HG03280 (cell line): ENCODE measurements around the gene GPAM.
"Not testable (repeated sequence)": the region's sequence is repeated elsewhere in the genome, so short reads cannot be mapped to it uniquely, and the experiment has no call there.

Experiments
- ATAC-seq: cut with Tn5 transposase; IDR thresholded peaks from one replicate; pipeline ENCODE4 v1.9.1; 2021; ENCODE audit warnings: mild to moderate bottlenecking, moderate library complexity; ENCODE audit not compliant: unreplicated experiment

GPAM gene

DNA sequence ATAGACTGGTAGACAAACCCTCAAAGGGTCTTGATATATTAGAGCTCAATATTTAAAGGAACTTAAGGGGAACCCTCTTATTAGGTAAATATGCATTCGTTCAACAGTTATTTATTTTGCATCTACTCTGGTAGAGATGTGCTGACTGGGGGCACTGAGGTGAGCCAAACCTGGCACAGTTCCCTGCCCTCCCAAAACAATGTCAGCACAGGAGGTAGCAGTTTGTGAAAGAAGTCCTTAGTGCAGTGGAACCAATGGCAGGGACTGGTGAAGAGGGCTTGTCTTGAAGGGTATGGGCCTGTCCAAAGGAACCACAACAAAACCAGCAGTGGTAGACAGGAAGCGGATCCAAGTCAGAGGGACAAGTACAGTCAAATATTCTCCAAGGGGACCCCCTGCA is 32.6 kb upstream of the GPAM start:
- no peak for ATAC-seq

GRCh38 chr10:112215342-112215774 is 31.8 kb upstream of the GPAM start:
- no peak for ATAC-seq

- no peak for ATAC-seq
These were observed 30.8 kb upstream of the GPAM start for GRCh38 chr10:112214298-112214926.

DNA sequence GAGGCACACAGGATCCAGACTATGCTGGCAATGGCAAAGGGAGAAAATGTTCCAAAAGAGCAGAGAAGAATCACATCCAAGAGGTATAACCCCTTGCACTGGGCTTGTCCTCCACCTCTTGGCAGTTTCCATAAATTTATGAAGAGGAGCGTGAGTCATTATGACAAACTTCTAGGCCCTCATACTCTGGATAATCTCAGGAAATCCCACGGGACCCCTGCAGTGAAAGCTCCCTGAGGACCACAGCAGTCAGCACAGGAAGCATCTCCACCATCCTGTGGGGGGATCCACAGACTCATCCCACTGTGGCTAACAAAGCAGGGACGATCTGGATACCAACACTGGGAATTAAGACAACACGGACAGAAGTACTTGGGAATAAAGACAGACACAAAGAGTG is 30.3 kb upstream of the GPAM start:
- ATAC-seq = no peak

DNA sequence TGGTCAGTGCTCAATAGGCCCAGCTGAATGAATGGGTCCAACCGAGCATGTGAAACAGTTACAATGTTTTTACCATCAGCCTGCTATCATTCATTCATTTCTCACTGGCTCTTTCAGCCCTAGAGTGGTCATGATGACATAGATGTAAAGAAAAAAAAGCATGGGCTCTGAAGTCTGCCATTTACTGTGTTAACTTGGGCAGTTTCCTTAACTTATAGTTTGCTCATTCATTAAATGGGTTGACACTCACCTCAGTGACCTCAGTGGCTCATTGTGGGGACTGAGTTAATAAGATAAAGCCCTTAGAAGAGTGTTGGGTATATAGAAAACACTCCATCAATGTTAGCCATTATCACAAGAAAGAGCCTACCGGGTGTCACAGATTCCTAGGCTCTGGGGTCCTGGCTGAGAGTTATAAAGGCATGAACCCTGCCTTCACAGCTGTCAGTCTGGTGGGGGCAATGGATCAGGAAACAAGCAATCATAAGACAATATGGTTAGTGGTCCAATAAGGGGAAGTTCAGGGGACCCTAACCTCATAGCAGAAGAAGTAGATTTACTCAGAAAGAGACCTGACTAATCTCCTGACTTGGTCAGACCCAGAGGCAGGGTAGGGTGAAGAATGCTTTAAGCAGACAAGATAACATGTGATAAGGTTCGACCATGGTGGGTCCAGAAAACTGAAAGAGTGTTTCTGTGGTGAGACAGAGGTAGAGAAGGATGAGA is 29.7 kb upstream of the GPAM start:
- ATAC-seq = no peak

GRCh38 chr10:112210666-112211065 is 27.1 kb upstream of the GPAM start:
- no peak for ATAC-seq

DNA sequence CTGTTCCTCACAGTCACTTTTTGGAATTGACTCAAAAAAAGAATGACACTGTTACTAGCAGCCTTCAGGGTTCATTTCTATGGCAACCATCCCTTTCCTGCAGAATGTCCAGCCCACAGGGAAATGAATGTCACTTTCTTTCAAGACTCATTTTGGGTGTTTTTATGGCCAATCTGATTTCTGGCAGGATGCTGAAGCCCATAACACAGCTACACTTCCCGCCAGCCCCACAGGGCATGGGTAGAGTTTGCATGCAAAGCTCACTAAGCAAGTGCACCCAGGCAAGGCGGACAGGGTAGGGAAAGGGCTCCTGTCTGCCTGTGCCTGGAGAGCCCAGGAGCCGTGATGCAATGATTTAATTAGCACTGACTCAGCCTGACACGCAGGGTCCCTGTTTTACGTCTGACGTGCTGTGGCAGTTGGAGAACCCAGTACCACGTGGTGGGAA is 26.1 kb upstream of the GPAM start:
- no peak for ATAC-seq

GRCh38 chr10:112208997-112209396 is 25.4 kb upstream of the GPAM start:
- no peak for ATAC-seq

GRCh38 chr10:112208292-112208691 is 24.7 kb upstream of the GPAM start:
- no peak for ATAC-seq

GRCh38 chr10:112203328-112204076 is 19.9 kb upstream of the GPAM start:
- ATAC-seq = peak; percentile 67

- ATAC-seq = peak; percentile 75
These were observed 19.1 kb upstream of the GPAM start for GRCh38 chr10:112202561-112203241.

DNA sequence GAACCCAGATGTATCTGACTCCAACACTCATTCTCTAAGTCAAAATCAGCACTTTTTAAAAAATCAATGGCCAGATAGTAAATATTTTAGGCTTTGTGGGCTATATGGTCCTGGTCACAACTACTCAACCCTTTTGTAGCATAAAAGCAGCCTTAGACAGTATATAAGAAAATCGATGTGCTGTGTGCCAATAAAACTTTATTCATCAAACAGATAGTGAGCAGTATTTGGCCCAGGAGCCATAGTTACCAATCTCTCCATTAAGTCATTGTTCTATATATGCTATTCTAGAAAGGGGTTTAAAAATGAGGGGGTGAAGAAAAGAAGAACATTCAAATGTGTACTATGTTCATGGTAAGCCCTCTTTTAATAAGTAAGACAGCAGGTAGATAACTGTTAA is 18.5 kb upstream of the GPAM start:
- no peak for ATAC-seq

DNA sequence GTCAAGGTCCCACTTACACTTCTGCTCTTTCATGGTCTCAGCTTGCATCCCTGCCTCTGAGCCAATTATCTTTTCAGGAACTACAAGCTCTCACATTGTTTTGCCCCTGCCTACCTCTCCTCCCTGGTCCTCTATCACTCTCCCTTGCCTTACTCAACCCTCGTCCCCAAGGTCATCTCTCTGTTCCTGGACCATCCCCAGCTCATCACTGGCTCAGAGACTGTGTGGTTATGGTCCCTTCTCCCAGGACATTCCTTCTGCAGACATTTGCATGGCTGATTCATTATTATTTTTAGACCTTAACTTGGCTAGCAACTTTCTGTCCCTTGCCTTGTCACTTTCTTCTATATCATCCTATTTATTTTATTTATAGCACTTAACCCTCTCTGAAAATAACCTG is 17.8 kb upstream of the GPAM start:
- no peak for ATAC-seq

- ATAC-seq = not testable (repeated sequence)
These were observed 16.7 kb upstream of the GPAM start for GRCh38 chr10:112200259-112200658.

DNA sequence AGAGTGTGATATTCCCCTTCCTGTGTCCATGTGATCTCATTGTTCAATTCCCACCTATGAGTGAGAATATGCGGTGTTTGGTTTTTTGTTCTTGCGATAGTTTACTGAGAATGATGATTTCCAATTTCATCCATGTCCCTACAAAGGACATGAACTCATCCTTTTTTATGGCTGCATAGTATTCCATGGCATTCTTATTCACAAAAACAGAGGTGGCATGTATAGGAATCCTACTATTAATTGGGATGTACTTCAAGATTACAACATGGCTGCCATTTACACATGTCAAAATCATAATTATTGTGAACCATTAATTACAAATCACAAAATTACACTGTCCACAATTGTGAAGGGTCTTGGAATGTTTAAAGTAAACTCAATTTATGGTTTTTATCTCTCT is 14.1 kb upstream of the GPAM start:
- not testable (repeated sequence) for ATAC-seq

- no peak for ATAC-seq
These were observed 11.7 kb upstream of the GPAM start for GRCh38 chr10:112195224-112195623.

DNA sequence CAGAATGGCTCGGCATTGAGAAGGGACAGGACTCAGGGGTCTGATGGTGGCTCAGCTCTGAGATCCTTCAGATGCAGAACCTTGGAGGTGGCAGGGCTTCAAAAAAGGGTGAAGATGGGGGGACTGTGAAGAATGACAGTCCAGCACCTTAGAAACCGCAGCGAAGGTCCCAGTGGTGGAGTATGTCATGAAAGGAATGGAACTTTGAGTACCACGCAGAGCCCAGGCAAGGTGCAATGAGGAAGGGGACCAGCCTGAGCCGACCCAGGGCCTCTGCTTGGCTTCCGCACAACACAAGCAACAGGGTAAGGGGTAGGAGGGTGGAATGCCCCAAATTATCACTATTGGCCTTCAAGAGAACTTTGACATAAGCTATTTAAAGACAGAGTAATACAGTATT is 8.2 kb upstream of the GPAM start:
- no peak for ATAC-seq

- ATAC-seq = no peak
These were observed 7.6 kb upstream of the GPAM start for GRCh38 chr10:112191041-112191590.

- no peak for ATAC-seq
These were observed 5.9 kb upstream of the GPAM start for GRCh38 chr10:112189465-112189864.

DNA sequence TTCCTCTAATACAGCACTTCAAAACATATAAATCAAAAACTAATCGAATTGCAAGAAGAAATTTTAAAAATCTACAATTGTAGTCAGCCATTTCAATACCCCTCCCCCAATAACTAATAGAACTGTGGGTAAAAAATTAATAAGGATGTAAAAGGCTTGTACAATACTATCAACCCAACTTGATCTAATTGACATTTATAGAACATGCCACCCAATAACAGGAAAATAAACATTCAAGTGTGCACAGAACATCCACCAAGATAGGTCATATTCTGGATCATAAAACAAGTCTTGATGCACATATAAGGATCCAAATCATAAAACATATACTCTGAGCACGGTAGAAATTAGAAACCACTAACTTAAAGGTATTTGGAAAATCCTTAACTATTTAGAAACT is 4.0 kb upstream of the GPAM start:
- ATAC-seq = no peak

DNA sequence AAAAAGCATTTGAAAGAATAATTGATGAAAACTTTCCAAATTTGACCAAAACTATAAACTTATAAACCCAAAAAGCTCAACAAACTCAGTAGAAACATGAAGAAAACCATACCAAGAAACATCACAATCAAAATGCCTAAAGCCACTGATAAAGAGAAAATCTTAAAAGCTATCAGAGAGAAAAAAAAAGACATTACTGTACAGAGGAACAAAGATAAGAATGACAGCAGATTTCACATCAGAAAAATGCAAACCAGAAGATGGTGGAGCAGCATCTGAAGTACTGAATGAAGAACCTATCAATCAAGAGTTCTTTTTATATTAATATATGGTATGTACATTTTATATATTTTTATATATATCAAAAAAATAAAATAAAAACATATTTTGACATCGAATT is 2.4 kb upstream of the GPAM start:
- ATAC-seq = no peak
